ENCODE measurements around the gene MCTP1.

MCTP1 gene

GRCh38 chr5:94818904-94819303 lies 466.0 kb downstream of the MCTP1 start:
- H3K27ac ChIP-seq (ENCODE audit: low read depth, low read length) = no peak overlapping the region
- no peak overlapping the region for H3K9ac ChIP-seq (ENCODE audit: low read length)
- no peak overlapping the region for H3K4me3 ChIP-seq (ENCODE audit: low read depth in 1 of 2, low read length in 2 of 2)
- H3K36me3 ChIP-seq (ENCODE audit: insufficient read depth, low read length) = no peaks in the 10 kb centered on the region
- no peaks in the 10 kb centered on the region for H3K9me3 ChIP-seq (ENCODE audit: low read length)
- no peaks in the 10 kb centered on the region for H3K4me1 ChIP-seq (ENCODE audit: insufficient read depth, low read length)
- no peaks in the 10 kb centered on the region for H3K27me3 ChIP-seq (ENCODE audit: control insufficient read depth in 1 of 2, insufficient read depth in 2 of 2, low read length in 2 of 2)

DNA sequence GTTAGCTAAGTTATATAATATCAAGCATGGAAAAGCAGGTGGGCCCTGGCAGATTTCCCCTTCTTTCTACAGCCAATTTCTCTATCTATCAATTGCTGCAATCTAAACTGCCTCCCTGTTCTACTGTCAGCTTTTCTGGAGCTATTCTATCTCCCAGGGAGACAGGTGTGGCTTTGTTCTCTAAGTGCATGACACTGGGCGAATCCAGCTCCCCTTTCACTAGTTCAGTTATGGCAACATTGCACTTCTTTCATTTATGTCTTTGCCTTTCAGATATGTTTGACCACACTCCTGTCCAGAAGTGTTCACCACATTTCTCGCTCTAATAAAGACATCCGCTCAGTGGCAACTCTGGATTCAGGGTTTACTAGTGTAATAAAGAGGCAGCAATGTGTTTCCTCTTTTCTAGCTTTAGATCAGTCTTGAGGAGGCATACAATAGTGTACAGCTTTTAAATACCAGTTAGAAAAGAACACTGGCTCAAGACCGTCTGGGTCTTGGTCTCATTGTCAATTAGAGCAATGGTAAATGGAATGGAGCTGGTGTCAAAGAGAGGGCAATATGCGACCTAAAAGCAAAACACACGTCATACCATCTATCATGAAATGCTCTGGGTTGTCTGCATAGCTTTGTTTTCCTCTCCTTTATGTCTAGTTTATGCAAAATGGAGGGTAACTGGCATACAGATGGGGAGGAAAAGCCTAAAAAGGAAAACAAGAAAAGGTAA lies 469.4 kb downstream of the MCTP1 start:
- no peaks in the 10 kb centered on the region for H3K27me3 ChIP-seq (ENCODE audit: control insufficient read depth in 1 of 2, insufficient read depth in 2 of 2, low read length in 2 of 2)
- no peaks in the 10 kb centered on the region for H3K9me3 ChIP-seq (ENCODE audit: low read length)
- H3K4me3 ChIP-seq (ENCODE audit: low read depth in 1 of 2, low read length in 2 of 2) = no peak overlapping the region
- H3K27ac ChIP-seq (ENCODE audit: low read depth, low read length) = no peak overlapping the region
- H3K36me3 ChIP-seq (ENCODE audit: insufficient read depth, low read length) = no peaks in the 10 kb centered on the region
- H3K9ac ChIP-seq (ENCODE audit: low read length) = no peak overlapping the region
- H3K4me1 ChIP-seq (ENCODE audit: insufficient read depth, low read length) = no peaks in the 10 kb centered on the region

DNA sequence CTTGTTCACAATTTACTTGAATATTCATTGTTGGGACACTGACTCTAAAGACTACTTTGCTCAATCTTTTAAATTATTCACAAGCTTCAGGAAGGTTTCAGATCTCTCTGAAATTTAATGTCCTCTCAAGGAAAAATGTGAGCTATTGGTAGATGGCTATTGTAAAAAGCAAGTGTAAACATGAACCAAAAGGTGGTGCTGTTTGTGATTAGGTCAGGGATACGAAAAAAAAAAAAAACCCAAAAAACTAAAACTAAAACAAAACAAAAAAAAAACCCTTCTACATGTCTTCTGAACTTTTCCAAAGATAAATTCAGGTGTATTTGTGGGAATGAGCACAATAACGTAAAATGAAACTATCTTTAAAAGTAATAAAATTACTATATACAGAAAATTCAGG lies 472.7 kb downstream of the MCTP1 start:
- no peaks in the 10 kb centered on the region for H3K9me3 ChIP-seq (ENCODE audit: low read length)

DNA sequence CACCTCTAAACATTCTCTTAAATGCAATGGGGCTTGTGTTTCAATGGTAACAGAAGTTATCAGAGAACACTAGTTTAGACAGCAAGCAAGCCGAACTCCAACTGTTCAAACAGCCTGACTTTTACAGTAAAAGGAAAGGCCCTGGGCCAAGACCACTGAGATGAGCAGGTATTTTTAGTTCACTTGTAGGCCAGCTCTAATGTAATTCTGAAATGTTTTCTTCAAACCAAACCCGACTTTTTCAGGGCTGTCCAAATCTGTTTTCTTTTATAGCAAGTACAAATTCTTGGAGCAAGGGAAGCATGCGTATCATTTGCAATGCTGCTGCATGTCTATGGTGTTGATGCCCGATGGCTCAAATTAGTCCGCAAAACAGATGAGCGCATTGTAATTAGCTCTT lies 473.6 kb downstream of the MCTP1 start:
- no peak overlapping the region for H3K9ac ChIP-seq (ENCODE audit: low read length)
- H3K27me3 ChIP-seq (ENCODE audit: control insufficient read depth in 1 of 2, insufficient read depth in 2 of 2, low read length in 2 of 2) = no peaks in the 10 kb centered on the region
- H3K4me1 ChIP-seq (ENCODE audit: insufficient read depth, low read length) = no peaks in the 10 kb centered on the region
- H3K4me3 ChIP-seq (ENCODE audit: low read depth in 1 of 2, low read length in 2 of 2) = no peak overlapping the region
- no peaks in the 10 kb centered on the region for H3K36me3 ChIP-seq (ENCODE audit: insufficient read depth, low read length)
- no peaks in the 10 kb centered on the region for H3K9me3 ChIP-seq (ENCODE audit: low read length)
- no peak overlapping the region for H3K27ac ChIP-seq (ENCODE audit: low read depth, low read length)

More for the DNA sequence above, 472.7 kb downstream of the MCTP1 start:
- Histone ChIP-seq H3K4me1 (ENCODE audit: insufficient read depth, low read length) (no peaks in the 10 kb centered on the region), H3K27me3 (ENCODE audit: control insufficient read depth in 1 of 2, insufficient read depth in 2 of 2, low read length in 2 of 2) (no peaks in the 10 kb centered on the region), H3K4me3 (ENCODE audit: low read depth in 1 of 2, low read length in 2 of 2) (no peak overlapping the region), H3K36me3 (ENCODE audit: insufficient read depth, low read length) (no peaks in the 10 kb centered on the region), H3K27ac (ENCODE audit: low read depth, low read length) (no peak overlapping the region), H3K9ac (ENCODE audit: low read length) (no peak overlapping the region)

DNA sequence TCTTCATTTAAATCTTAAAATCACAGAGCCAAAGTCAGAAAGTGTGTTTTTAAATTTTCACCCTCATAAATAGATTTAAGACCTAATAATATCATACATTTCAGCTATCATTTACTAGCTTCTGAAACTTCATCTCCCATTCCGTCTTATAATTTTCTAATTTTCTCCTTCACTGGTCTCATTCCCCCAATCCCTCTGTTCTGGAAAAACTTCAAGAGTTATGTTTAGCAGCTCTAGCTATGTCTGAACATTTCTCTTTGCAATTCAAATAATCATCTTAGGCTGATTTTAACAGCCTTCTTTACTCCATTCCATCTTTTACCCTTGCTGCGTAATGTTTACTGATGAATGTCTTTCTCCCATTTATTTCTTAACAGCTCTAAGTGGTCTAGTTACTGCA lies 474.0 kb downstream of the MCTP1 start:
- no peaks in the 10 kb centered on the region for H3K4me1 ChIP-seq (ENCODE audit: insufficient read depth, low read length)
- H3K27me3 ChIP-seq (ENCODE audit: control insufficient read depth in 1 of 2, insufficient read depth in 2 of 2, low read length in 2 of 2) = no peaks in the 10 kb centered on the region
- no peak overlapping the region for H3K9ac ChIP-seq (ENCODE audit: low read length)
- no peaks in the 10 kb centered on the region for H3K9me3 ChIP-seq (ENCODE audit: low read length)
- H3K4me3 ChIP-seq (ENCODE audit: low read depth in 1 of 2, low read length in 2 of 2) = no peak overlapping the region
- no peaks in the 10 kb centered on the region for H3K36me3 ChIP-seq (ENCODE audit: insufficient read depth, low read length)
- H3K27ac ChIP-seq (ENCODE audit: low read depth, low read length) = no peak overlapping the region

DNA sequence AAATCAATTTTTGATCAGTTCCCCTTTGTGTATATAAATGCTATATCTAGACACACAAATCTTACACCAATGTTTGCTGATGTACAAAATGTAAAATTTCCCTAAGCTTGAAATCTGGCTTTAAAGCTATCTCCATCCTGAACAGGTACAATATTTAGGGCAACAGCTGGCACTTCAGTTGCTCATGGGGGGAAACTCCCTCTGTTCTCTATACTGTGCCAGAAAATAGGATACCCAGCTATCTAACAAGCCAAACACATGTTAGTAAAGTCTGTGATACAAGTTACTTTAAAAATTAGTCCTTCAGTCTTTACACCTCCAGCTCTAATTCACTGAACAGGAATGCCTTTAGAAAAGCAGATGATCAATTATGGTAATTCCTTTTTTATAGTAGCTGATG lies 474.6 kb downstream of the MCTP1 start:
- no peaks in the 10 kb centered on the region for H3K27me3 ChIP-seq (ENCODE audit: control insufficient read depth in 1 of 2, insufficient read depth in 2 of 2, low read length in 2 of 2)
- no peaks in the 10 kb centered on the region for H3K36me3 ChIP-seq (ENCODE audit: insufficient read depth, low read length)
- H3K9me3 ChIP-seq (ENCODE audit: low read length) = no peaks in the 10 kb centered on the region
- no peak overlapping the region for H3K4me3 ChIP-seq (ENCODE audit: low read depth in 1 of 2, low read length in 2 of 2)
- no peaks in the 10 kb centered on the region for H3K4me1 ChIP-seq (ENCODE audit: insufficient read depth, low read length)
- H3K27ac ChIP-seq (ENCODE audit: low read depth, low read length) = no peak overlapping the region
- H3K9ac ChIP-seq (ENCODE audit: low read length) = no peak overlapping the region

GRCh38 chr5:94808497-94808896 lies 476.4 kb downstream of the MCTP1 start:
- no peaks in the 10 kb centered on the region for H3K4me1 ChIP-seq (ENCODE audit: insufficient read depth, low read length)
- H3K9me3 ChIP-seq (ENCODE audit: low read length) = no peaks in the 10 kb centered on the region
- H3K27me3 ChIP-seq (ENCODE audit: control insufficient read depth in 1 of 2, insufficient read depth in 2 of 2, low read length in 2 of 2) = no peaks in the 10 kb centered on the region
- no peak overlapping the region for H3K9ac ChIP-seq (ENCODE audit: low read length)
- no peaks in the 10 kb centered on the region for H3K36me3 ChIP-seq (ENCODE audit: insufficient read depth, low read length)
- no peak overlapping the region for H3K27ac ChIP-seq (ENCODE audit: low read depth, low read length)
- H3K4me3 ChIP-seq (ENCODE audit: low read depth in 1 of 2, low read length in 2 of 2) = no peak overlapping the region

DNA sequence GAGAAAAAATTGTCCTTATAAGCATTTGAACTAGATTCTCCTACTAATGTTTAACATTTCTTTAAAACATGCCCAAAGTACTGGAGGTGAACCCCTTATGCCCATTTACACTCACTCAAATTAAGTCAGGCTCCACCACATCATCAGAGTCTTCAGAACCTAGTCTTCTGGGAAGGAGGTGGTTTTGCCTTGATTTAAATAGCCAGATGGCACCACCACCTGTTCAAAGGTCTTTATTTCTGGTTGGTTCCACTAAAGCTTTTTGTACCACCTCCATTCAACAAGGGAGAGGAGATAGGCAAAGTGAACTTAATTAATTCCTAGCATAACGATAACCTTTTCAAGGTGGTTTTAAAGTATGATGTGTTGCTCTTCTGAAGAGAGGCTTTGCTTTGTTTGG lies 476.9 kb downstream of the MCTP1 start:
- no peak overlapping the region for H3K9ac ChIP-seq (ENCODE audit: low read length)
- H3K4me1 ChIP-seq (ENCODE audit: insufficient read depth, low read length) = no peaks in the 10 kb centered on the region
- H3K4me3 ChIP-seq (ENCODE audit: low read depth in 1 of 2, low read length in 2 of 2) = no peak overlapping the region

GRCh38 chr5:94802450-94802849 lies 482.4 kb downstream of the MCTP1 start:
- Histone ChIP-seq H3K4me1 (ENCODE audit: insufficient read depth, low read length) (no peaks in the 10 kb centered on the region), H3K9me3 (ENCODE audit: low read length) (no peaks in the 10 kb centered on the region), H3K9ac (ENCODE audit: low read length) (no peak overlapping the region), H3K36me3 (ENCODE audit: insufficient read depth, low read length) (no peaks in the 10 kb centered on the region), H3K4me3 (ENCODE audit: low read depth in 1 of 2, low read length in 2 of 2) (no peak overlapping the region), H3K27me3 (ENCODE audit: control insufficient read depth in 1 of 2, insufficient read depth in 2 of 2, low read length in 2 of 2) (no peaks in the 10 kb centered on the region), H3K27ac (ENCODE audit: low read depth, low read length) (no peak overlapping the region)

More for the DNA sequence above, 476.9 kb downstream of the MCTP1 start:
- no peak overlapping the region for H3K27ac ChIP-seq (ENCODE audit: low read depth, low read length)
- no peaks in the 10 kb centered on the region for H3K36me3 ChIP-seq (ENCODE audit: insufficient read depth, low read length)
- no peaks in the 10 kb centered on the region for H3K27me3 ChIP-seq (ENCODE audit: control insufficient read depth in 1 of 2, insufficient read depth in 2 of 2, low read length in 2 of 2)
- no peaks in the 10 kb centered on the region for H3K9me3 ChIP-seq (ENCODE audit: low read length)

DNA sequence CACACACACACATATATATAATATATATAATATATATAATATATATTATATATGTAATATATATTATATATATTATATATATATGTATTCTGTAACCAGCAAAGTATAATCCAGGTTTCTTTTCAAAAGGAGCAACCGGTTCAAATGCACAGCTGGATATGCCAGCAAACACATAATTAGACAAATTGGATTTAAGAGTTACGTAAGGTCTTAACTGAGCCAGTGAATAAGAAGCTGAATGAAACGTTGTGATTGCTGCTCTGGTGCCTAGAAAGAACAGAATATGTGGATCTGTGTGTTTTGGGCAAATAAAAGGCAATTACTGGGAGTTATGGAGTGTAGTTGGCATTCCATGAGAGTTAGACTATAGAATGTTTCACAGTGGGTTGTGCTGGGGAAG lies 488.3 kb downstream of the MCTP1 start:
- Histone ChIP-seq H3K9me3 (ENCODE audit: low read length) (no peaks in the 10 kb centered on the region), H3K4me1 (ENCODE audit: insufficient read depth, low read length) (no peaks in the 10 kb centered on the region), H3K27me3 (ENCODE audit: control insufficient read depth in 1 of 2, insufficient read depth in 2 of 2, low read length in 2 of 2) (no peaks in the 10 kb centered on the region), H3K36me3 (ENCODE audit: insufficient read depth, low read length) (no peaks in the 10 kb centered on the region), H3K4me3 (ENCODE audit: low read depth in 1 of 2, low read length in 2 of 2) (no peak overlapping the region), H3K27ac (ENCODE audit: low read depth, low read length) (no peak overlapping the region), H3K9ac (ENCODE audit: low read length) (no peak overlapping the region)

- Histone ChIP-seq H3K4me1 (ENCODE audit: insufficient read depth, low read length) (no peaks in the 10 kb centered on the region), H3K27ac (ENCODE audit: low read depth, low read length) (no peak overlapping the region), H3K9ac (ENCODE audit: low read length) (no peak overlapping the region), H3K4me3 (ENCODE audit: low read depth in 1 of 2, low read length in 2 of 2) (no peak overlapping the region), H3K27me3 (ENCODE audit: control insufficient read depth in 1 of 2, insufficient read depth in 2 of 2, low read length in 2 of 2) (no peaks in the 10 kb centered on the region), H3K36me3 (ENCODE audit: insufficient read depth, low read length) (no peaks in the 10 kb centered on the region), H3K9me3 (ENCODE audit: low read length) (no peaks in the 10 kb centered on the region)
Observed at GRCh38 chr5:94793816-94794198, 491.1 kb downstream of the MCTP1 start.

DNA sequence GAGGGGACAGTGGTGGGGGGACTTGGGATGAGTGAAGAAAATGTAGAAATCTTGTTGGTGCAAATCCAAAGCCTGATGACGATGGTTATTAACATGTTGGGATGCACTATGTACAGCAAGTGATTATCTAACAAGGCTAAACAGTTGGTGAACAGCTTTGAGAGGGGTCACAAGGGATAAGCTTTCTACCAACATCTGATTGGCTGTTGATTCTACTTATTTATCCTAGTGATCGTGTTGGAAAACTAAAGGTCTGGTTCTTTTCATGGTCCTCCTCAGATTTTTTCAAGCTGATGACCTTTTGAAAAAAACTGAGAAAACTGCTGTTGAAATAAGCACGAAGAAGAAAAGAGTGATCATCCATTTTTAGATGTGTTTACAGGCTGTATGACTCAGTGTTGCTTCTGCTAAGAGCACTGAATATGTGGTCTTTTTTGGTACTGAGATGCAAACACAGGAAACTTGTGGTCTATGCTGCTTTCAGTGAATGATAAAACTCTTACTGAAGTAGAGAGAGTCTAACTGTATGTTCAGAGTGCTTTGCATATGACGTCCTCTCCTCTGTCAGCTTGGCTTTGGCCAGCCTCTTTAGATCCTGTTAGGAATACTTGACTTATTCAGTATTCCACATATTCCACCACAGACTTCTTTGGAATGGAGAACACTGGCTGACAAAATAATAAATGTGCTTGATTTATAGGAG lies 491.6 kb downstream of the MCTP1 start:
- Histone ChIP-seq H3K9me3 (ENCODE audit: low read length) (no peaks in the 10 kb centered on the region), H3K4me3 (ENCODE audit: low read depth in 1 of 2, low read length in 2 of 2) (no peak overlapping the region), H3K36me3 (ENCODE audit: insufficient read depth, low read length) (no peaks in the 10 kb centered on the region), H3K9ac (ENCODE audit: low read length) (no peak overlapping the region), H3K27me3 (ENCODE audit: control insufficient read depth in 1 of 2, insufficient read depth in 2 of 2, low read length in 2 of 2) (no peaks in the 10 kb centered on the region), H3K4me1 (ENCODE audit: insufficient read depth, low read length) (no peaks in the 10 kb centered on the region), H3K27ac (ENCODE audit: low read depth, low read length) (no peak overlapping the region)

Measured in muscle layer of colon (tissue), 2 donors.